Lower lobe of right lung (tissue), 2 donors: ENCODE measurements around the gene TMEM61. TPM values are rescaled to one million over a fixed set of nuclear protein-coding genes. Genes with fewer than 3 reads are reported as not detected.

Source experiments
- ATAC-seq, 2 donors: fragments of 200-7000 bp; cut with Tn5 transposase; one replicate each; pipeline ENCODE4 v1.9.1; 2020 to 2022; ENCODE audit warnings: mild to moderate bottlenecking in 2 of 2, moderate library complexity in 2 of 2
- DNase-seq: peaks from one replicate; pipeline ENCODE4 v3.0.0-alpha.2; 2020
- H3K27ac ChIP-seq: fragments of 200-600 bp; one replicate; pipeline ENCODE4 v1.8.0; 2022
- H3K27me3 ChIP-seq: fragments of 200-600 bp; one replicate; pipeline ENCODE4 v1.8.0; 2022; ENCODE audit warnings: low read depth
- H3K36me3 ChIP-seq: fragments of 200-600 bp; one replicate; pipeline ENCODE4 v1.8.0; 2022; ENCODE audit warnings: mild to moderate bottlenecking
- H3K4me1 ChIP-seq: fragments of 200-600 bp; one replicate; pipeline ENCODE4 v1.8.0; 2022
- H3K4me3 ChIP-seq: fragments of 200-600 bp; one replicate; pipeline ENCODE4 v1.8.0; 2022; ENCODE audit warnings: mild to moderate bottlenecking
- H3K9me3 ChIP-seq: fragments of 200-600 bp; one replicate; pipeline ENCODE4 v1.8.0; 2022
- CTCF ChIP-seq: fragments of 200-600 bp; IDR thresholded peaks from one replicate; pipeline ENCODE4 v1.8.0; 2022; ENCODE audit warnings: antibody characterized with exemption, mild to moderate bottlenecking
- intact Hi-C: fragments of 100-400 bp; cut with DNase I; formaldehyde crosslinking; loops from one replicate; pipeline ENCODE4 v1.11.0; 2022
- total RNA-seq: library from RNA; stranded (reverse); fragmentation: NEBNext Ultra II Directional; extraction: Animal tissue kit (Norgen Biotek cat#: 25700); gene quantifications from one replicate; pipeline ENCODE4 v1.2.1, GENCODE V29; 2021
- donor health status: DM: no; HTN: yes; CAD: no; lungs with severe emphysema.

Gene TMEM61
- total RNA-seq, 1 donor from 2014 or later = 2.7 TPM

GRCh38 chr1:54995835-54996234 lies 15.4 kb downstream of the TMEM61 start:
- H3K27ac ChIP-seq = no peak overlapping the region
- H3K4me3 ChIP-seq = no peak overlapping the region
- peaks cover 11% of the 10 kb centered on the region for H3K4me1 ChIP-seq
- TF ChIP-seq CTCF = no peak
- H3K36me3 ChIP-seq = no peaks in the 10 kb centered on the region
- DNase-seq (no peak), ATAC-seq (no peak)
- no peaks in the 10 kb centered on the region for H3K9me3 ChIP-seq
- H3K27me3 ChIP-seq = peaks cover 35% of the 10 kb centered on the region
- intact Hi-C loops = no loop called here

- peak; percentile 88 to 93 for ATAC-seq
- Histone ChIP-seq H3K4me3 (no peak overlapping the region), H3K27ac (no peak overlapping the region), H3K27me3 (peaks cover 35% of the 10 kb centered on the region), H3K9me3 (no peaks in the 10 kb centered on the region), H3K36me3 (no peaks in the 10 kb centered on the region), H3K4me1 (peaks cover 11% of the 10 kb centered on the region)
- peak; percentile 78 for TF ChIP-seq CTCF
- intact Hi-C loops = no loop called here
- DNase-seq = peak; percentile 80
Observed at GRCh38 chr1:54996359-54996868, 16.0 kb downstream of the TMEM61 start.

- H3K27ac ChIP-seq = no peak overlapping the region
- H3K4me1 ChIP-seq = peaks cover 11% of the 10 kb centered on the region
- H3K4me3 ChIP-seq = no peak overlapping the region
- no peaks in the 10 kb centered on the region for H3K36me3 ChIP-seq
- ATAC-seq = peak; percentile 33 to 59
- no peak for DNase-seq
- TF ChIP-seq CTCF = no peak
- H3K9me3 ChIP-seq = no peaks in the 10 kb centered on the region
- intact Hi-C loops = no loop called here
- peaks cover 35% of the 10 kb centered on the region for H3K27me3 ChIP-seq
Observed at GRCh38 chr1:54996869-54997710, 16.7 kb downstream of the TMEM61 start.

- peaks cover 35% of the 10 kb centered on the region for H3K27me3 ChIP-seq
- intact Hi-C loops = no loop called here
- DNase-seq = no peak
Observed at GRCh38 chr1:54997711-54997986, 17.2 kb downstream of the TMEM61 start.

GRCh38 chr1:54998100-54998499 lies 17.7 kb downstream of the TMEM61 start:
- intact Hi-C loops = no loop called here
- Histone ChIP-seq H3K36me3 (no peaks in the 10 kb centered on the region), H3K4me1 (peaks cover 11% of the 10 kb centered on the region), H3K27me3 (peaks cover 35% of the 10 kb centered on the region), H3K4me3 (no peak overlapping the region), H3K27ac (no peak overlapping the region), H3K9me3 (no peaks in the 10 kb centered on the region)
- no peak for ATAC-seq
- no peak for TF ChIP-seq CTCF
- no peak for DNase-seq

More at GRCh38 chr1:54997711-54997986, 17.2 kb downstream of the TMEM61 start:
- H3K27ac ChIP-seq = no peak overlapping the region
- H3K36me3 ChIP-seq = no peaks in the 10 kb centered on the region
- TF ChIP-seq CTCF = no peak
- ATAC-seq = no peak
- no peak overlapping the region for H3K4me3 ChIP-seq
- H3K9me3 ChIP-seq = no peaks in the 10 kb centered on the region
- H3K4me1 ChIP-seq = peaks cover 11% of the 10 kb centered on the region
